H9 (cell line): ENCODE measurements around the gene HTRA1. TPM values are rescaled to one million over a fixed set of nuclear protein-coding genes. Genes with fewer than 3 reads are reported as not detected.

Experiments used
- DNase-seq: peaks from one replicate; pipeline ENCODE4 v3.0.0-alpha.2; 2017
- H2AFZ ChIP-seq: one replicate; pipeline ENCODE4 v1.6.1; 2013; ENCODE audit warnings: mild to moderate bottlenecking, low read length, control low read depth, moderate library complexity
- H2AK5ac ChIP-seq: 2 replicates; pipeline ENCODE4 v1.6.1; 2013; ENCODE audit warnings: low read length, control low read depth, mixed read lengths; ENCODE audit not compliant: insufficient read length
- H2BK120ac ChIP-seq: one replicate; pipeline ENCODE4 v1.6.1; 2013; ENCODE audit warnings: low read depth, mild to moderate bottlenecking, low read length, control low read depth, inconsistent platforms; ENCODE audit not compliant: poor library complexity, severe bottlenecking
- H2BK12ac ChIP-seq: 2 replicates; pipeline ENCODE4 v1.6.1; 2013; ENCODE audit warnings: low read length, control low read depth, mixed read lengths, low read depth; ENCODE audit not compliant: insufficient read length
- H2BK15ac ChIP-seq: 2 replicates; pipeline ENCODE4 v1.6.1; 2013; ENCODE audit warnings: low read depth, low read length, control low read depth
- H2BK20ac ChIP-seq: one replicate; pipeline ENCODE4 v1.6.1; 2013; ENCODE audit warnings: low read depth, mild to moderate bottlenecking, low read length, control low read depth, inconsistent platforms; ENCODE audit not compliant: poor library complexity, severe bottlenecking
- H2BK5ac ChIP-seq: 2 replicates; pipeline ENCODE4 v1.6.1; 2013; ENCODE audit warnings: low read length, control low read depth, mixed read lengths; ENCODE audit not compliant: insufficient read length
- H3K14ac ChIP-seq: 2 replicates; pipeline ENCODE4 v1.6.1; 2013; ENCODE audit warnings: low read length, control low read depth; ENCODE audit not compliant: insufficient read depth
- H3K18ac ChIP-seq: 2 replicates; pipeline ENCODE4 v1.6.1; 2013; ENCODE audit warnings: low read depth, mild to moderate bottlenecking, mixed read lengths, low read length, control low read depth; ENCODE audit not compliant: insufficient read length
- H3K23ac ChIP-seq: 2 replicates; pipeline ENCODE4 v1.6.1; 2013; ENCODE audit warnings: low read length, control low read depth, mixed read lengths, low read depth; ENCODE audit not compliant: insufficient read length
- H3K23me2 ChIP-seq: 2 replicates; pipeline ENCODE4 v1.6.1; 2013; ENCODE audit warnings: low read depth, mild to moderate bottlenecking, mixed read lengths, low read length, control low read depth; ENCODE audit not compliant: insufficient read length, poor library complexity, severe bottlenecking
- H3K27ac ChIP-seq: 2 replicates; pipeline ENCODE4 v1.5.1; 2013; ENCODE audit warnings: low read length, control low read depth, mixed read lengths, low read depth; ENCODE audit not compliant: insufficient read length
- H3K27me3 ChIP-seq: 2 replicates; pipeline ENCODE4 v1.6.1; 2013; ENCODE audit warnings: low read length, control low read depth, inconsistent platforms; ENCODE audit not compliant: insufficient read depth
- H3K4ac ChIP-seq: 2 replicates; pipeline ENCODE4 v1.6.1; 2013; ENCODE audit warnings: low read depth, mild to moderate bottlenecking, control low read depth, inconsistent platforms, low read length, moderate library complexity
- H3K4me1 ChIP-seq: 2 replicates; pipeline ENCODE4 v1.6.1; 2013; ENCODE audit warnings: low read length, control low read depth, inconsistent platforms; ENCODE audit not compliant: insufficient read depth
- H3K4me2 ChIP-seq: 2 replicates; pipeline ENCODE4 v1.6.1; 2013; ENCODE audit warnings: low read length, control low read depth, mixed read lengths; ENCODE audit not compliant: insufficient read length, insufficient read depth
- H3K56ac ChIP-seq: 2 replicates; pipeline ENCODE4 v1.6.1; 2013; ENCODE audit warnings: low read depth, mild to moderate bottlenecking, mixed read lengths, low read length, control low read depth; ENCODE audit not compliant: insufficient read length
- H3K79me1 ChIP-seq: 2 replicates; pipeline ENCODE4 v1.6.1; 2013; ENCODE audit warnings: low read depth, mild to moderate bottlenecking, moderate library complexity, low read length, control low read depth, inconsistent platforms; ENCODE audit not compliant: insufficient read depth, poor library complexity, severe bottlenecking
- H3K79me2 ChIP-seq: 2 replicates; pipeline ENCODE4 v1.6.1; 2013; ENCODE audit warnings: low read length, control low read depth, inconsistent platforms; ENCODE audit not compliant: insufficient read depth
- H3K9ac ChIP-seq: 2 replicates; pipeline ENCODE4 v1.6.1; 2013; ENCODE audit warnings: low read length, control low read depth, mixed read lengths; ENCODE audit not compliant: insufficient read length; ENCODE audit errors: extremely low read depth
- H3K9me3 ChIP-seq: one replicate; pipeline ENCODE4 v1.6.1; 2013; ENCODE audit warnings: low read depth, low read length, inconsistent platforms; ENCODE audit not compliant: control insufficient read depth
- H3T11ph ChIP-seq: one replicate; pipeline ENCODE4 v1.6.1; 2013; ENCODE audit warnings: mild to moderate bottlenecking, low read length, control low read depth, inconsistent platforms
- H4K20me1 ChIP-seq: one replicate; pipeline ENCODE4 v1.6.1; 2013; ENCODE audit not compliant: control insufficient read depth, insufficient read length, insufficient read depth
- H4K5ac ChIP-seq: 2 replicates; pipeline ENCODE4 v1.6.1; 2013; ENCODE audit warnings: low read depth, mild to moderate bottlenecking, mixed read lengths, low read length, control low read depth; ENCODE audit not compliant: insufficient read length
- H4K8ac ChIP-seq: replicated peaks from 2 replicates; pipeline ENCODE4 v1.6.1; 2013; ENCODE audit warnings: low read length, control low read depth, mixed read lengths, low read depth; ENCODE audit not compliant: insufficient read length
- H4K91ac ChIP-seq: 2 replicates; pipeline ENCODE4 v1.6.1; 2013; ENCODE audit warnings: low read depth, mild to moderate bottlenecking, moderate library complexity, mixed read lengths, low read length, control low read depth; ENCODE audit not compliant: insufficient read length
- H3K27ac Mint-ChIP-seq, 3 experiments: 2 replicates in 2 of 3; 3 replicates in 1 of 3; pipeline ENCODE4 v1.8.0; 2020 to 2021; ENCODE audit warnings: mixed read lengths in 3 of 3, mild to moderate bottlenecking in 1 of 3, moderate library complexity in 1 of 3
- H3K27me3 Mint-ChIP-seq: 2 replicates; pipeline ENCODE4 v1.8.0; 2021; ENCODE audit warnings: low read depth, mild to moderate bottlenecking, moderate library complexity, mixed read lengths
- H3K36me3 Mint-ChIP-seq, 3 experiments: 2 replicates in 2 of 3; 3 replicates in 1 of 3; pipeline ENCODE4 v1.8.0; 2020 to 2021; ENCODE audit warnings: low read depth in 3 of 3, mixed read lengths in 3 of 3; ENCODE audit not compliant: insufficient read depth in 1 of 3
- H3K4me1 Mint-ChIP-seq, 2 experiments: 2 replicates each; pipeline ENCODE4 v1.8.0; 2020; ENCODE audit warnings: mixed read lengths in 2 of 2
- H3K4me3 Mint-ChIP-seq, 2 experiments: 2 replicates in 1 of 2; 3 replicates in 1 of 2; pipeline ENCODE4 v1.8.0; 2020 to 2021; ENCODE audit warnings: mild to moderate bottlenecking in 2 of 2, mixed read lengths in 2 of 2, moderate library complexity in 1 of 2
- H3K9me3 Mint-ChIP-seq, 2 experiments: 2 replicates in 1 of 2; 3 replicates in 1 of 2; pipeline ENCODE4 v1.8.0; 2020; ENCODE audit warnings: mild to moderate bottlenecking in 2 of 2, mixed read lengths in 2 of 2, moderate library complexity in 1 of 2
- CTCF ChIP-seq: fragments of 200-600 bp; sonication (generic); conservative IDR thresholded peaks from 3 replicates; pipeline ENCODE4 v1.8.0; 2021; ENCODE audit warnings: antibody characterized with exemption, mild to moderate bottlenecking
- total RNA-seq: library from RNA; stranded (reverse); gene quantifications from 2 replicates; pipeline ENCODE4 v1.2.1, GENCODE V29; 2021

Gene HTRA1
- total RNA-seq, 1 experiment from 2014 or later: 11.1 TPM

GRCh38 chr10:122413327-122413726 lies 48.0 kb upstream of the HTRA1 start:
- no peaks in the 10 kb centered on the region for H3K27me3 Mint-ChIP-seq
- no peak for TF ChIP-seq CTCF
- H3T11ph ChIP-seq: no peak overlapping the region

More at GRCh38 chr10:122413327-122413726, 48.0 kb upstream of the HTRA1 start:
- Histone ChIP-seq H3K9ac (no peak overlapping the region), H3K4me1 (no peaks in the 10 kb centered on the region), H3K79me1 (no peaks in the 10 kb centered on the region), H3K79me2 (no peaks in the 10 kb centered on the region), H3K9me3 (no peaks in the 10 kb centered on the region), H3K27ac (no peak overlapping the region), H4K5ac (no peak overlapping the region), H4K8ac (no peak overlapping the region), H3K23me2 (no peaks in the 10 kb centered on the region), H2BK5ac (no peak overlapping the region), H3K23ac (no peak overlapping the region), H2BK12ac (no peak overlapping the region), H3K27me3 (no peaks in the 10 kb centered on the region), H2BK15ac (no peak overlapping the region), H3K56ac (no peak overlapping the region), H4K91ac (no peak overlapping the region), H3K4me2 (no peak overlapping the region), H2BK20ac (no peak overlapping the region), H3K18ac (no peak overlapping the region), H4K20me1 (no peaks in the 10 kb centered on the region), H3K14ac (no peak overlapping the region), H2AFZ (no peak overlapping the region), H2BK120ac (no peak overlapping the region), H2AK5ac (no peak overlapping the region), H3K4ac (no peak overlapping the region)
- DNase-seq: no peak
- Mint-ChIP-seq H3K27ac (no peak overlapping the region), H3K36me3 (peaks cover 9 to 33% (median 28%) of the 10 kb centered on the region in 3 experiments; a peak in 6 of 7 replicates), H3K9me3 (no peaks in the 10 kb centered on the region), H3K4me1 (peaks cover 0 to 4% of the 10 kb centered on the region in 2 experiments; a peak in 1 of 4 replicates), H3K4me3 (no peak overlapping the region)
